ENCODE measurements around the gene SLIT1. TPM values are rescaled to one million over a fixed set of nuclear protein-coding genes. Genes with fewer than 3 reads are reported as not detected.

The SLIT1 gene
- total RNA-seq, 2 donors from 2014 or later: 0.78 to 0.99 TPM

DNA sequence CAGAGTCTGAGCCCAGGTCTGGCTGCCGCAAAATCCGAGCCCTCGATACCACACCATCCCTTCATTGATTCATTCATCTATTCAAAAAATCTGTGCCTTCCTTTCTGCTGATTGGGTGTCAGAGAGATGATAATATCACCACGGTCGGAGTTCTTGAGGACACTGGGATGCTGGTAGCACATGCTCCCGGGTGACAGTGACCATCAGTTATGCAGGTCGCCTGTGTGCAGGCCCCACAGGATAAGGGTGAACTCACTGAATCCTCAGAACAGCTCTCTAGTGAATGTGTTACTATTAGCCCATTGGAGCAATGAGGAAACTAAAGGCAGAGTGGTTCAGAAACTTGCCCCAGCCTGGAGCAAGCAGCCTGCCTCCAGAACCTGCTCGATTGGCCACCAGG, 145.1 kb downstream of the SLIT1 start:
- WGBS, 2 donors: 76 to 85% methylated on average over 8 of the region's 8 CpGs
- Histone ChIP-seq H3K36me3 (replicated peaks in 1 of 2; ENCODE audit: insufficient read depth in 1 of 2, low read depth in 2 of 2) (no peaks in the 10 kb centered on the region), H3K27me3 (no peaks in the 10 kb centered on the region), H3K27ac (no peak overlapping the region), H3K4me3 (no peak overlapping the region), H3K4me1 (peaks cover 10% of the 10 kb centered on the region), H3K9me3 (no peaks in the 10 kb centered on the region)
- no peak for ATAC-seq
- DNase-seq: no peak
- intact Hi-C loops (cut with DNase I): no loop called here
- TF ChIP-seq, protein P1, sequence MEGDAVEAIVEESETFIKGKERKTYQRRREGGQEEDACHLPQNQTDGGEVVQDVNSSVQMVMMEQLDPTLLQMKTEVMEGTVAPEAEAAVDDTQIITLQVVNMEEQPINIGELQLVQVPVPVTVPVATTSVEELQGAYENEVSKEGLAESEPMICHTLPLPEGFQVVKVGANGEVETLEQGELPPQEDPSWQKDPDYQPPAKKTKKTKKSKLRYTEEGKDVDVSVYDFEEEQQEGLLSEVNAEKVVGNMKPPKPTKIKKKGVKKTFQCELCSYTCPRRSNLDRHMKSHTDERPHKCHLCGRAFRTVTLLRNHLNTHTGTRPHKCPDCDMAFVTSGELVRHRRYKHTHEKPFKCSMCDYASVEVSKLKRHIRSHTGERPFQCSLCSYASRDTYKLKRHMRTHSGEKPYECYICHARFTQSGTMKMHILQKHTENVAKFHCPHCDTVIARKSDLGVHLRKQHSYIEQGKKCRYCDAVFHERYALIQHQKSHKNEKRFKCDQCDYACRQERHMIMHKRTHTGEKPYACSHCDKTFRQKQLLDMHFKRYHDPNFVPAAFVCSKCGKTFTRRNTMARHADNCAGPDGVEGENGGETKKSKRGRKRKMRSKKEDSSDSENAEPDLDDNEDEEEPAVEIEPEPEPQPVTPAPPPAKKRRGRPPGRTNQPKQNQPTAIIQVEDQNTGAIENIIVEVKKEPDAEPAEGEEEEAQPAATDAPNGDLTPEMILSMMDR (IDR thresholded peaks at IDR 0.05): no peak
- no peak for TF ChIP-seq POLR2A (IDR thresholded peaks at IDR 0.05)

DNA sequence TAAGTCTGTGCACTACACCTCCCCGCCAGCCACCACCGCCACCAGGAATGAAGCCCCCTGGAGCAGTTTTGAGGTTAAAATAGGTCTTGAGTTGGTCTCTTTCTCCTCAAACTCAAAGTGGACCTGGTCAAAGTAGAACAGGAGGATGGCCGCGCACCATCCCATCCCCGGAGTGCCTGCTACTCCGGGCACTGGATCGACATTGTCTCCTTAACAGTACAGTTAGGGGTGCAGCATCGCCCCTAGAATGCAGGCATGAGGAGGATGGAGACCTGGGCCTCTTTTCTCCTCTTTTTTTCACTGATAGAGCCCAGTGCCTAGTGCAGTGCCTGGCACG, 145.5 kb downstream of the SLIT1 start:
- H3K36me3 ChIP-seq (replicated peaks in 1 of 2; ENCODE audit: insufficient read depth in 1 of 2, low read depth in 2 of 2): no peaks in the 10 kb centered on the region
- no peaks in the 10 kb centered on the region for H3K27me3 ChIP-seq
- WGBS, 2 donors: 82 to 98% methylated on average over 8 to 9 of the region's 9 CpGs
- TF ChIP-seq, protein P1 (IDR thresholded peaks at IDR 0.05): no peak
- no peak for TF ChIP-seq POLR2A (IDR thresholded peaks at IDR 0.05)
- no peak for DNase-seq
- H3K27ac ChIP-seq: no peak overlapping the region
- no peak for ATAC-seq
- intact Hi-C loops (cut with DNase I): no loop called here
- H3K4me3 ChIP-seq: no peak overlapping the region
- peaks cover 10% of the 10 kb centered on the region for H3K4me1 ChIP-seq
- no peaks in the 10 kb centered on the region for H3K9me3 ChIP-seq

DNA sequence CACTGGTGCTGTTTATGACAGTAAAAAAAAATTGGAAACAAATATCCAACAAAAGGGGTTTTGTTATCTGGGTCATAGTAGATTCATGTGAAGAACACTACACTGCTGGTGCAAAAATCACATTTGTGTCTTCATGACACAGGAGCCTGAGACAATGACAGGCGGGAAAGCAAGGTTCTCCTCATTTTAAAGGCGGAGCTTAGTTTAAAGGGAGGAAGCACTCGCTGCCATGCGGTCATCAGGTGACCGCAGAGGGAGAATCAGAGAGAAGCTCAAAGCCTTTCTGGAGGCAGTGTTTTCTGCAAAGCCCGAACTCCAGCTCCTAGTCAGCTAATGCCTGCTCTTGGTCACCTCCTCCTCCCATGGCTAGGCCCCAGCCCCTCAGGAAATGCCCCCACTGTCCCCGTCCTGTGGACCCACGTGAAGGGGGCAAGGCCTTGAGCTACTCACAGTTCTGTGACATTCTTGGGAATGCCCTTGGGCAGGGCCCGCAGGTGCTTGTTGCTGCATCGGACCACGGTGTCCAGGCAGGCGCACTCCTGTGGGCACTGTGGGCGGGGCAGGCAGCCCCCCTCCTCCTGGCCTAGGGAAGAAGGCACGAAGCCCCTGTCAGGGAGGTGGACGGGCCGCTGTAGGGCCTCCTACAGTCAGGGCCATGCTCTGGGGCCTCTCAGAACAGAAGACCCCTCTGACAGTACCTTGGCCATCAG, 146.1 kb downstream of the SLIT1 start:
- intact Hi-C loops (cut with DNase I): no loop called here
- no peak overlapping the region for H3K27ac ChIP-seq
- ATAC-seq: no peak
- no peaks in the 10 kb centered on the region for H3K36me3 ChIP-seq (replicated peaks in 1 of 2; ENCODE audit: insufficient read depth in 1 of 2, low read depth in 2 of 2)
- TF ChIP-seq POLR2A (IDR thresholded peaks at IDR 0.05): no peak
- 82 to 89% methylated on average over 7 to 16 of the region's 16 CpGs for WGBS, 2 donors
- DNase-seq: no peak
- H3K27me3 ChIP-seq: no peaks in the 10 kb centered on the region
- peaks cover 10% of the 10 kb centered on the region for H3K4me1 ChIP-seq
- no peaks in the 10 kb centered on the region for H3K9me3 ChIP-seq
- H3K4me3 ChIP-seq: no peak overlapping the region

DNA sequence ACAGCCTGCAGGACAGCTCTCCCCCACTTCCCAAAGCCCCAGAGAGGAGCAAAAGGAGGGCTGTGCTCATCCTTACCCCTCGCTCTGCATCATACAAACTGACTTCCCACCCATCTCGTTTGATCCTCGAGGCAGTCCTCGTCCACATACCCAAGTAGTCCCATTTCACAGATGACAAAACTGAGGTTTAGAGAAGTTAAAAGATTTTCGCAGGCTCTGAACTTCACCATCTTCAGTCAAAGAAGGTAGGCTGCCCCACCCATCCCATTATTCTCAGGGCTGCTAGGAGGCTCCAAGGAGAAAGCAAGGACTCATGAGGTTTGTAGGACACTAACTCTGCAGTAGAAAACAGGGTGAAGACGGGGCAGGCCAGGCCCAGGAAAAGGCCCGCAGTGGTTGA, 147.1 kb downstream of the SLIT1 start:
- Histone ChIP-seq H3K27me3 (no peaks in the 10 kb centered on the region), H3K9me3 (no peaks in the 10 kb centered on the region), H3K36me3 (replicated peaks in 1 of 2; ENCODE audit: insufficient read depth in 1 of 2, low read depth in 2 of 2) (no peaks in the 10 kb centered on the region), H3K27ac (no peak overlapping the region), H3K4me3 (no peak overlapping the region), H3K4me1 (peaks cover 10% of the 10 kb centered on the region)
- TF ChIP-seq, protein P1 (IDR thresholded peaks at IDR 0.05): no peak
- no peak for TF ChIP-seq POLR2A (IDR thresholded peaks at IDR 0.05)
- DNase-seq (no peak), ATAC-seq (no peak)
- intact Hi-C loops (cut with DNase I): no loop called here
- 86 to 89% methylated on average over 7 of the region's 7 CpGs for WGBS, 2 donors

DNA sequence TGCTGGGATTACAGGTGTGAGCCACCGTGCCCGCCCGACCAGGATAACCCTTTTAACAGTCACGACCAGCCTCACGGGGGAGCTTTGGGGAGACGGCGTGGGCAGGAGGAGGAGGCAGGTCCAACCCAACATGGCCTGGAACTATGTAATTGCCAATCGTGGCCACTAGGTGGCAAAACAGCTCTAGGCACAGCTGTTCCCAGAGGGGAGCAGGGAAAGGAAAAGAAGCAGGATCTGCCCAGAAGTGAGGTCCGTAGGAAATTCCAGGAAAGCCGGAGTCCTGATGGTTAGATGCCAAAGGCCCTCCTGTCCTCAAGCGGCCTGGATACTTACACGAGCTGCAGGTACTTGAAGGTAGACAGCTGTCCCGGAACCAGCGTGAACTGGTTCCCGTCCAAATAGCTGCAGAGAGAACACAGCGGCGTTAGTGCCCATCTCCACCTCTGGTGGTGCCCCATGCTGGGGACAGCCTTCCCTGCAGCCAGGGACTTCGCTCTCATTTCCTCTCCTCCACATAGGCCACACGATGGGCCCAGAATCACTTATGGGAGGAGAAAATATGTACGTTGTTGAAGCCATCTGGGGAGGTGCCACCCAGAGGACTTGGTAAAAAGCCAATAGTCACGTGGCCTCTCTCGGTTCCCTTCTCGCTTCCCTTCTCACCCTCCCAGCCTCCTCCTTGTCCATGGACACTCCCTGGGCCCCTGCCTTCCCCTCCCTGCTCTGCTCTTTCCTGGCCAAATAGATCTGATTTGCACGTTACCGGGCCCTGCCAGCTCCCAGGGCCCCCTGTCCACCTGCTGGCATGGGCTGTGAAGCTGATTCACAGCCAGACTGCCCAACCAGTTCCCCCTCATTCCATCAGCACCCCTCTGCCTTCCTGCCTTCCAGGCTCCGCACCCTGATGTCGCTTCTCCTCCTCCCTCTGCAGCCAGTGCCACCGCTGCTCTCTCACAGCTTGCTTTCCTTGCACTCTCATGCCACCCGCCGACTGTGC, 148.1 kb downstream of the SLIT1 start:
- ATAC-seq: peak; percentile 92
- Histone ChIP-seq H3K4me3 (no peak overlapping the region), H3K27me3 (no peaks in the 10 kb centered on the region), H3K36me3 (replicated peaks in 1 of 2; ENCODE audit: insufficient read depth in 1 of 2, low read depth in 2 of 2) (no peaks in the 10 kb centered on the region), H3K27ac (peak overlapping the region in 3 of 4 donors; percentile 25 to 44 (median 30)), H3K9me3 (no peaks in the 10 kb centered on the region), H3K4me1 (peaks cover 10% of the 10 kb centered on the region)
- intact Hi-C loops (cut with DNase I): no loop called here
- peak; percentile 83 to 90 (median 84) for DNase-seq
- TF ChIP-seq, protein P1 (IDR thresholded peaks at IDR 0.05): peak; percentile 78 to 95 (median 86)
- TF ChIP-seq POLR2A (IDR thresholded peaks at IDR 0.05): no peak
- WGBS, 2 donors: 18 to 20% methylated on average over 24 to 30 of the region's 30 CpGs

Measured in body of pancreas (tissue), 4 donors.